ENCODE data around the gene OLAH. TPM values are rescaled to one million over a fixed set of nuclear protein-coding genes. Genes with fewer than 3 reads are reported as not detected.
"Not testable (repeated sequence)": the region's sequence is repeated elsewhere in the genome, so short reads cannot be mapped to it uniquely, and the experiment has no call there.

Gene OLAH
- not detected for total RNA-seq
- long read RNA-seq, result 0 reads

DNA sequence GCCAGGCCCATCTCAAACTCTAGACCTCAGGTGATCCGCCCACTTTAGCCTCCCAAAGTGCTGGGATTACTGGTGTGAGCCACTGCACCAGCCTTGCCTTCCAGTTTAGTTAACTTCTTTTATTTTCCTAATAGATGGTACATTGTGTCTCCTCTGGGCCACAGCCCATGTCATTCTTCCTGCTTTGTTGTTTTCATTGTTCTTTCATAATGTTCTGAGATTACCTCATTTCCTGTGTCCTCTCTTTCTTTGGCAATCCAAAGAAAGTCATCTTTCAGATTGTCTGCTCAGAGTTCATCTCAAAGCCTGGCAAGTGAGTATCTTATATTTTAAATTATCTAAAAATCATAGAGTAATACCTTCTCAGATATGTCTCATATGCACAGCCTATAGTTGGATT lies at the start of gene OLAH:
TSS of gene OLAH (plus strand) at position 270 of the 400 bp plus-strand sequence. CDS start 3,346 bp downstream, outside the sequence.
- ATAC-seq (no peak), DNase-seq (no peak)
- intact Hi-C loops (cut with DNase I, micrococcal nuclease), result no loop called here

DNA sequence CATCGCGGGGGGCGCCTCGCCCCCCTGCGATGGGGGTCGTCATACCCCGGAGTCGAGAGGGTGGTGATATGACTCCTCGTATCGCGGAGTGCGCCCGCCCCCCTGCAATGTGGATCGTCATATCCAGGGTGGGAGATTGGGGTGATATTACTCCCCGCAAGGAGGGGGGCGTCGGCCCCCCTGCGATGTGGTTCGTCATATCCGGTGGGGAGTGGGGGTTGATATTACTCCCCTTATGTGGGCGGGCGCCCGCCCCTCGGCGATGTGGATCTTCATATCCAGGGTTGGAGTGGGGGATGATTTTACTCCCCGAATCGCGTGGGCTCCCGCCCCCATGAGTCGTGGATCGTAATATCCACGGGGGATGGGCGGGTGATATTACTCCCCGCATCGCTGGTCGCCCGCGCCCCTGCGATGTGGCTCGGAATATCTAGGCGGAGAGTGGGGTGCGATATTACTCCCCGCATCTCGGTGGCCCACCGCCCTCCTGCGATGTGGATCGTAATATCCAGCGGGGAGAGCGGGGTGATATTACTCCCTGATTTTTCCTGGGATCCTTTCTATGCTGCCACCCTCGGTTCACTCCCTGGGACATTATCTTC lies 47.7 kb upstream of the OLAH start:
- DNase-seq, result no peak
- intact Hi-C loops (cut with DNase I, micrococcal nuclease), result no loop called here
- ATAC-seq, result no peak

DNA sequence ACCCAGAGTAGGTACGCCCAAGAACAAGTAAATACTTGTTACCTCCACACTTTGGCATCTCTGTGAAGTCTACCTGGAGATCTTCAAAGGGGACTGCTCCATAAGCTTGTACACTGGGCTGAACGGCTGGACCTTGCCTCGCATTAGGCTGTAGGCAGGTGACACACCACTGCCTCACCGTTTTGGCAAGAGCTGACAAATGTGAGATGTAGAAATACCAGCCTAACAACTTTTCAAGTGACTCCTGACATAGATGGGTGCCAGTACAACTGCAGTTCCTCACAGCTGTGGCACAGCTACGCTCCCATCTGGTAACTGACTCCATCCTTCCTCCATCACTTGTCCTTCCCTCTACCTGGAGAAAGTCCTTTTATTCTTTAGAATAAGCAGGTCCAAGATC lies 30.2 kb upstream of the OLAH start:
- DNase-seq; intact Hi-C loops (cut with DNase I, micrococcal nuclease): not testable (repeated sequence)
- peak; percentile 25 for ATAC-seq

DNA sequence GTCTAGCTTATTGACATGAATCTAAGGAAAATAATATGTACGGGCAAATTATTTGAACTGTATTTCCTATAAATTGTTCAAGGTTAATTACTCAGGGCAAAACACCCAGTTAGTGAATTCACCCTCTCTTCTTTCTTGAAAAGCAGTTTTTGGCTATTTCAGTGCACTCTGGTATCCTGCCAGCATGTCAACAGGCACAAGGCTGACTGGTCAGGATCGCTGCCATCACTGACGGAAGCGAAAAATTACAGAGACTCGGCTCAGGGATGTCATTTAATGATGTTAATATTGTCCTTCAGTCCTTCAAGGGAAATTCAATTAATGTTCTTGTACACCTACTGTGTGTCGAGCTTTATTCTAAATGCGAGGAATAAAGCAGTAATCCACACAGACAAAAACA lies 28.3 kb upstream of the OLAH start:
- no peak for DNase-seq
- ATAC-seq, result no peak
- intact Hi-C loops (cut with DNase I, micrococcal nuclease), result no loop called here

DNA sequence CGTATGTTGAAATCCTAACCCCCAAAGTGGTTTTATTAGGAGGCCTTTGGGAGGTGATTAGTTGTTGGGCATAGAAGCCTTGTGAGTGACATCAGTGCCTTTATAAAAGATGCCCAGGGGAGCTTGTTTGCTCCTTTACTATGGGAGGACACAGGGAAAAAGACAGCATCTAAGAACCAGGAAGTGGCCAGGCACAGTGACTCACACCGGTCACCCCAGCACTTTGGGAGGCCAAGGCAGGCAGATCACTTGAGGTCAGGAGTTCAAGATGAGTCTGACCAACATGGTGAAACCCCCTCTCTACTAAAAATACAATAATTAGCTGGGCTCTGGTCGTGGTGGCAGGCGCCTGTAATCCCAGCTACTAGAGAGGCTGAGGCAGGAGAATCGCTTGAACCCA lies 22.8 kb upstream of the OLAH start:
- intact Hi-C loops (cut with DNase I, micrococcal nuclease); ATAC-seq: not testable (repeated sequence)

DNA sequence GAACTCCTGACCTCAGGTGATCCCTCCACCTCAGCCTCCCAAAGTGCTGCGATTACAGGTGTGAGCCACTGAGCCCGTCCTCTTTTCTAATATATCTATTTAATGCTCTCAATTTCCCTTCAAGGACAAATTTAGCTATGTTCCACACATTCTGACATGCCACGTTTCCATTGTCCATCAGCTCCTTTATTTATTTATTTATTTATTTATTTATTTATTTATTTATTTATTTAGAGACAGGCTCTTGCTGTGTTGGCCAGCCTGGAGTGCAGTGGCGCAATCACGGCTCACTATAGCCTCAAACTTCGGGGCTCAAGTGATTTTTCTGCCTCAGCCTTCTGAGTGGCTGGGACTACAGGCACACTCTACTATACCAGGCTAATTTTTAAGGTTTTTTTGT lies 20.7 kb upstream of the OLAH start:
- DNase-seq; ATAC-seq; intact Hi-C loops (cut with DNase I, micrococcal nuclease): not testable (repeated sequence)

More for the DNA sequence above, 22.8 kb upstream of the OLAH start:
- not testable (repeated sequence) for DNase-seq

DNA sequence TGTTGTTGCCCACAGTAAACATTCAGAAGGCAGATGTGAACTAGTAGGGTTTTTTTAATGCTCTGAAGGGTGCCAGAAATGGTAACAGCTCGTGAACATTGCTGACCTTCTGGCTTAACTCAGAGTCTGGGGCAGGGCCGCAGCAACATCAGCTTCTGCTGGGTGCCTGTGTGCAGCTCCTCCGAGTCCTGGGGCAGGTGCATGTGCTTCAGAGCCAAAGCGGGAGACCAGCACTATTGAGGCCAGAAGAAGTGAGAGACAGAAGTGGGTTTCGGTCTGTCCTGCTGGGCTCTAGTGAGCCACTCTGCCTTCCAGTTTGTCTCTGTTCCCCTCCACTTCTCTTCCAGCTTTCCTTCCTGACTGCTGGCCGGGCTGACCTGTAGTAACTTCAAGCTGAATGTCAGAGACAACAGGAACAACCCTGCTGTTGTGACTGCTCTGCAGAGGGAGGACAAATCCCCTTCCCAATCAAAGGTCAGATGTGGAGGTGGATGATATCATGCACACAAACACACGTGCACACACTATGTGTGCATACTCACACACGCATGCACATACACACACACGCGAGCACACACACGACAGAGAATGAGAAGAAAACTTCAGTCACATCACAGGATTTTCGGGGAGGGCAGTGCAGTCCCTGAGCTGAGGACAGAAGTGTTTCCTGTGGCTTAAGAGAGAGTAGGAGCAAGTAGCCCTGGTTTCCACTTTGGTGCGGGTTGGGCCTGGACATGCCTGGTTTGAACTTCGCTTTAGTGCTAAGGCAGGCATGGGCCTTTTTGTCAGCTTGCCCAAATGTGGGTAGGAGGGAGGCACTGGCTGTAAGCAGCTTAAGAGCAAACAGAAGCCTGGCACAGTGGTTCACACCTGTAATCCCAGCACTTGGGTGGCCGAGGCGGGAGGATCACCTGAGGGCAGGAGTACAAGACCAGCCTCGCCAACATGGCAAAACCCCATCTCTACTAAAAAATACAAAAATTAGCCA lies 19.4 kb upstream of the OLAH start:
- ATAC-seq; DNase-seq; intact Hi-C loops (cut with DNase I, micrococcal nuclease): not testable (repeated sequence)

DNA sequence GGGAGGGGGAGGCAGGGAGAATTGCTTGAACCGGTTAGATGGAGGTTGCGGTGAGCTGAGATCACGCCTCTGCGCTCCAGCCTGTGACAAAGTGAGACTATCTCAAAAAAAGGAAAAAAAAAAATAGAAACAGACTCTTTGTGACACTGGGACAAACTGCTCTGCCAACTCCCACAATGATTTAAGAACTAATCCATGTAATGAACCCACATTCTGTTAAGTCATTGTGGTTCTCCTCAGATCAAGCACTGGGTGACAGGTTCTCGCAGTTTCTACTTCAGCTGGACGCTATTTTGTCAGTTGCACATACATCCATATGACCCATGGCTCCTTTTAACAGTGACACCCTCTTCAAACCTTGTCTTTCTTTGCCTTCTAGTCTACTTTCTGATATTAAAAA lies 18.7 kb upstream of the OLAH start:
- intact Hi-C loops (cut with DNase I, micrococcal nuclease); ATAC-seq; DNase-seq: not testable (repeated sequence)

DNA sequence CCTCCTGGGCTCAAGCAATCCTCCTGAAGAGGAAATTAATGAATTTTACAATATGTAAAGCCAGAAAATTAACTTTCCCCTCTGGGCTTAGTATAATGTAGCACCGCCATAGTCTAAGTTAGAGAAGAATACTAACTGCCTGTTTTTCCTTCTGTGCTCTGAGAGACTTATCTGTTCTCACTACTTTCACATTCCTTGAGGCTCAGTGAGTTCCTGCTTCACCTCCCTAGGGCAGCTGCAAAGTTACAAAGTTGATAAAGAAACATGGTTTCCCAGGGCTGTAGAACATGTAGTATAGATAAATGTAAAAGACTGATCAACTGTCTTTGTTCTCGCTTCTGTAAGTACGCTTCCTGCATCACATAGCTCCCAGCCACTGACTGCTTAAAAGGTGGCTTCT lies 16.0 kb upstream of the OLAH start:
- no peak for ATAC-seq
- DNase-seq, result no peak
- intact Hi-C loops (cut with DNase I, micrococcal nuclease), result no loop called here

DNA sequence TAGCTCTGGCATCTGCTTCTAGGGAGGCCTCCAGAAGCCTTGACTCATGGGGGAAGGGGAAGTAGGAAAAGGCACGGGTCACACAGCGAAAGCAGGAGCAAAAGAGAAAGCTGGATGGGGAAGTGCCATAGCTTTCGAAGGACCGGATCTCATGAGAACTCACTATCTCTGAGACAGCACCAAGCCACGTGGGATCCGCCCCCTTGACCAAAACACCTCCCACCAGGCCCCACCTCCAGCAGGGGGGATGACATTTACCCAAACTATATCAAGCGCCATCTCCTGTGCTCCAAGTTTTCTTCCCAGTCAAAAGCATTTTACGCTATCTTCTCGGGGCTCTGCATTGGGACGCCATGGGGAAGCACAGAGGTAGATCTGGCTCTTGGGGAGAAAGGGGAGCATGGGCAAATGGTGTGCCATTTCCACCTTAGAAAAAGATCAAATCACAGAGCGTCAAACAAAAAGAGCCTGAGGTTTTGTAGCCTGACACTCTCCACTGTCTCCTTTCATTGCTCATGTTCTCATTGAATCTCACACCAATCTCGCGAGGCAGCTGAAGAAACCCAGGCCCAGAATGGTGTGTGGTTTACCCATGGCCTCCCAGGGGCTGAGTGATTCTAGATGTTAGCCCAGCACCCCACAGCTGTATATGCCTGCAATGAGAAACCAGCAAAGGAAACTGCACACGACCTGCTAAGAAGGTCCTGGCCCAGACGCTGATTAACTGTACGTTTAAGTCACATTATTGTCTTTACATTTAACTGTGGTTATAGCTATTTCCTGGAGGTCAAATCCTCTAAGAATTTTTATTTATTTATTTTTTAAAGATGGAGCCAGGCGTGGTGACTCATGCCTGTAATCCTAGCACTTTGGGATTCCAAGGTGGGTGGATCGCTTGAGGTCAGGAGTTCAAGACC lies 8.1 kb upstream of the OLAH start:
- DNase-seq (peak; percentile 17 to 30), ATAC-seq (no peak)
- intact Hi-C loops (cut with DNase I, micrococcal nuclease), result no loop called here

DNA sequence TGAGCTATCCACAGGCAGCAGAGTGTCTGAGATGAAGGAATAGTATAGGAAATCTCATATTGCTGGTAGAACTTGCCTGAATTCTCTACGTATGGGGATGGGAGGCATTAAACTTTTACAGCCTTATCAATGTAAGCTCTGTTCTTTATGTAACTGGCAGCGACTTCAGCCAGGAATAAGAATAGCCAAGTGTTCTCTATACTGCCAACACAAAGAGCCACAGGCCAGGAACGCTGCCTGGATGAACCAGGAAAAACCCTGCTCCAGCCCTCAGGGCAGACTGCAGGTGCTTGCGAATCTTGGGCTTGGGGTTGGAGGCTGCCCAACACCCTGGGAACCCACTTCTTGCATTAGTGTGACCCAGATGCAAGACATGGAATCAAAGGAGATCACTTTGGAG lies 6.1 kb upstream of the OLAH start:
- ATAC-seq (peak; percentile 44), DNase-seq (no peak)
- intact Hi-C loops (cut with DNase I, micrococcal nuclease), result no loop called here

DNA sequence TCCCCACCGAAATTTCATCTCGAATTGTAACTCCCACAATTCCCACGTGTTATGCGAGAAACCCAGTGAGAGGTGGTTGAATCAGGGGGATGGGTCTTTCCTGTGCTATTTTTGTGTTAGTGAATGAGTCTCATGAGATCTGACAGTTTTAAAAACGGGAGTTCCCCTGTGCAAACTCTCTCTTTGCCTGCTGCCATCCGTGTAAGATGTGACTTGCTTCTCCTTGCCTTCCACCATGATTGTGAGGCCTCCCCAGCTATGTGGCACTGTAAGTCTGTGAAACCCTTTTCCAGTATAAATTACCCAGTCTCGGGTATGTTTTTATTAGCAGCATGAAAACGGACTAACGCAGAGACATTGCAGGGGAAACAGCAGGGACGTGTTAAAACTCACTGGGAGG lies 5.3 kb upstream of the OLAH start:
- no peak for DNase-seq
- ATAC-seq, result no peak
- intact Hi-C loops (cut with DNase I, micrococcal nuclease), result no loop called here

DNA sequence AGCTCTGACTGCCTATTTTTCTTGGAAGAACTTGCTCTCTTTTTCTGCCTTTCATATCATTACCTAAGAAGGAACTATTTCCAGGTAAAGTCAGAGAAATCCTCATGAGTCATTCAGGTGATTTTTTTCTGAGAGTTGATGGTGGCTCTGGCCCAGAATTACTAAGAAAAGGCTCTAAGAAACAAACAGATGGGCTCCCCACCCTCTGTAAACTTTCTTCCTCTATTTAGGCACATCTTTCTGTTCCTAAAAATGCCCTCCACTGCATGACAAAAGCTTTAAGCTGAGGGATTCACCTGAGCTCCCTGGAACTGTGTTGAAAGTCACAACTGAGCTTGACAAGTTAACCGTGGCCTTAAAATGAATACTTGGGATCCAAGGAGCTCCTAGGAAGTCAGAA lies 1.6 kb downstream of the OLAH start:
- intact Hi-C loops (cut with DNase I, micrococcal nuclease), result no loop called here
- ATAC-seq (no peak), DNase-seq (no peak)

DNA sequence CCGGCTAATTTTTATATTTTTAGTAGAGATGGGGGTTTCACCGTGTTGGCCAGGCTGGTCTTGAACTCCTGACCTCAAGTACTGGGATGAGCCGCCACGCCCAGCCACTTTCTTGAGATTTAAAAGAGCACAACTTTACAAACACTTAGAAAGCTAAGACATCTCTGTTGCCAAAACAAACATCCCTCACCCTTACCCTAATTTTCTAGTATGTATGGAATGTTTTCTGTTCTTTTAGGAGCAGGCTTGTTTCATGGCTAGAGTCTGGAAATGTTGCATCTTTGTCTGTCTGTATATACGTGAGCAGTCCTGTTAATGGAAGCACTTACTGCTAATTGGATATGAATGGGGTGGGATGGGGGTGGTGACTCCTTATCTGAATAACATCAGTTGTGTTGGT lies 2.9 kb downstream of the OLAH start:
- ATAC-seq, result no peak
- no peak for DNase-seq
- intact Hi-C loops (cut with DNase I, micrococcal nuclease), result no loop called here

DNA sequence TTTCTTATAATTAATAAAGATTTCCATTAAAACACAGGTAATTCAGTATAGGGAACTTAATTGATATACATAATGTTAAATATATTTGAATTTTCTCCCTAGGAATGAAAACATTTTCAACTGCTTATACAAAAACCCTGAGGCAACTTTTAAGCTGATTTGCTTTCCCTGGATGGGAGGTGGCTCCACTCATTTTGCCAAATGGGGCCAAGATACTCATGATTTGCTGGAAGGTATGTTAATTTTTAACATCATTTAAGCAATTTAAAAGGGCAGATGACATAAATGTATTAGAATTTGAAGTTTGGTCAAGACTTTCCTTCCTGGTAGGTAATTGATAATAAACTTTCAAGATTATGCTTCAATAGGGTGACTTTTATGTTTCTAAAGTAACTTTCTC lies 5.8 kb downstream of the OLAH start:
- intact Hi-C loops (cut with DNase I, micrococcal nuclease), result no loop called here

DNA sequence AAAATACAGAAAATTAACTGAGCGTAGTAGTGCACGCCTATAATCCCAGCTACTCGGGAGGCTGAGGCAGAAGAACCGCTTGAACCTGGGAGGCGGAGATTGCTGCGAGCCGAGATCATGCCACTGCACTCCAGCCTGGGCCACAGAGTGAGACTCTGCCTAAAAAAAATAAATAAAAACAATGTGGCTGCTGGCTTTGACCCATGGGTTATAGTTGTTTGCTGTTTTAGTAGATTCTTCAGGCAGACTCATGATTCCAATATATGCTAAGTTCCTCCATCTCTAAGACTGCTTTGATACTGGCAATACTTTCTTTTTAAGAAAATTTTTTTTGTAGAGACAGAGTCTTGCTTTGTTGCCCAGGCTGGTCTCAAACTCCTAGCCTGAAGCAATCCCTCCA lies 8.4 kb downstream of the OLAH start:
- DNase-seq (no peak), ATAC-seq (no peak)
- intact Hi-C loops (cut with DNase I, micrococcal nuclease), result no loop called here

More for the DNA sequence above, 5.8 kb downstream of the OLAH start:
- no peak for ATAC-seq
- DNase-seq, result no peak

DNA sequence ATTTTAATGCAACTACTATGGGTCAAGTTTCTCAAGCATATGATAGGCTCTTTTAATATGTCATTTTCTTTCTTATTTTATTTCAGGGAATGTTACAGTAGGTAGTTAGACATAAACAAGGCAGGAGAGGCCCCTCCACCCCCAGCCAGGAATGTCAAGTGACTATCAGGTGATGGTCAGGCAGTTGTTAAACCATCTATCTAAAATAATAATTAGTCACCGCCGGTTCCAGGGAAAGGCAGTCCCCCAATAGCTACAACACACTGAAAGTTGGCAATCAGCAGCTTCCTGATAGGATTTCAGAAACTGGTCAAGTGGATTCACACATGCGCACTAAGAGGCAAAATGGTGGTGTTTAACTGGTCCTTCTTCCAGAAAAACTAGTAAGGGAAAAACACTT lies 9.3 kb downstream of the OLAH start:
- intact Hi-C loops (cut with DNase I, micrococcal nuclease), result no loop called here
- DNase-seq (no peak), ATAC-seq (no peak)

DNA sequence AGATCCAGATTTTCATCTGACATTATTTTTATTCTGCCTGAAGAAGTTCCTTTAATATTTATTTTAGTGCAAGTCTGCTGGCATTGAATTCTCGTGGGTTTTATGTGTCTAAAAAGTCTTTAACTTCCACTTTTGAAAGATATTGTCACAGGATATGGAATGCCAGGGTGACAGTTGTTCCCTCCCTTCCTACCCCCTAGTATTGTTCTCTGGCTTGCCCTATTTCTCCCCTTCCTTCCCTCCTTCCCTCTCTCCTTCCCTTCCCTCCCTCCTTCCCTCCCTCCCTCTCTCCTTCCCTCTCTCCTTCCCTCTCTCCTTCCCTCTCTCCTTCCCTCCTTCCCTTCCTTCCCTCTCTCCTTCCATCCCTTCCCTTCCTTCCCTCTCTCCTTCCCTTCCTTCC lies 14.9 kb downstream of the OLAH start:
- intact Hi-C loops (cut with DNase I, micrococcal nuclease), result no loop called here
- DNase-seq, result no peak
- ATAC-seq, result no peak

DNA sequence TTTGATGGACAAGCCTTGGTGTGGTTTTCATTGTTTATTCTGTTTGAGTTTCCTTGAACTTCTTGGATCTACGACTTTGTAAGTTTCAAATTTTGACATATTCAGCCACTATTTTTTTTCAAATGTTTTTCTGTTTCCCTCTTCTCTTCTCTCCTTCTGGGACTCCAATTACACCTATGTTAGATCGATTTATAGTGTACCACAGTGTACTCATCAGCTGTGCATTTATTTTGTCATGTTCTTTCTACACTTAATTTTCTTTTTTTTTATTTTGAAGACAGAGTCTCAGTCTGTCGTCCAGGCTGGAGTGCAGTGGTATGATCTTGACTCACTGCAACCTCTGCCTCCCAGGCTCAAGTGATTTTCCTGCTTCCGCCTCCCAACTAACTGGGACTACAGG lies 16.2 kb downstream of the OLAH start:
- intact Hi-C loops (cut with DNase I, micrococcal nuclease), result no loop called here
- DNase-seq (no peak), ATAC-seq (no peak)
